Erythroblast (primary cell): ENCODE measurements around the gene TMEM222.

Experiments used
- GATA1 ChIP-seq: IDR thresholded peaks from 2 replicates; pipeline ENCODE4 v1.6.1; 2011; ENCODE audit warnings: low read depth, mild to moderate bottlenecking, control low read depth, low read length, moderate library complexity
- POLR2A ChIP-seq: IDR thresholded peaks from 2 replicates; pipeline ENCODE4 v1.6.1; 2011; ENCODE audit warnings: mild to moderate bottlenecking, low read length

- no peak for TF ChIP-seq POLR2A
- TF ChIP-seq GATA1: no peak
These were observed 28.0 kb upstream of the TMEM222 start for GRCh38 chr1:27293915-27294314.
